ENCODE measurements around the gene CCDC136.

DNA sequence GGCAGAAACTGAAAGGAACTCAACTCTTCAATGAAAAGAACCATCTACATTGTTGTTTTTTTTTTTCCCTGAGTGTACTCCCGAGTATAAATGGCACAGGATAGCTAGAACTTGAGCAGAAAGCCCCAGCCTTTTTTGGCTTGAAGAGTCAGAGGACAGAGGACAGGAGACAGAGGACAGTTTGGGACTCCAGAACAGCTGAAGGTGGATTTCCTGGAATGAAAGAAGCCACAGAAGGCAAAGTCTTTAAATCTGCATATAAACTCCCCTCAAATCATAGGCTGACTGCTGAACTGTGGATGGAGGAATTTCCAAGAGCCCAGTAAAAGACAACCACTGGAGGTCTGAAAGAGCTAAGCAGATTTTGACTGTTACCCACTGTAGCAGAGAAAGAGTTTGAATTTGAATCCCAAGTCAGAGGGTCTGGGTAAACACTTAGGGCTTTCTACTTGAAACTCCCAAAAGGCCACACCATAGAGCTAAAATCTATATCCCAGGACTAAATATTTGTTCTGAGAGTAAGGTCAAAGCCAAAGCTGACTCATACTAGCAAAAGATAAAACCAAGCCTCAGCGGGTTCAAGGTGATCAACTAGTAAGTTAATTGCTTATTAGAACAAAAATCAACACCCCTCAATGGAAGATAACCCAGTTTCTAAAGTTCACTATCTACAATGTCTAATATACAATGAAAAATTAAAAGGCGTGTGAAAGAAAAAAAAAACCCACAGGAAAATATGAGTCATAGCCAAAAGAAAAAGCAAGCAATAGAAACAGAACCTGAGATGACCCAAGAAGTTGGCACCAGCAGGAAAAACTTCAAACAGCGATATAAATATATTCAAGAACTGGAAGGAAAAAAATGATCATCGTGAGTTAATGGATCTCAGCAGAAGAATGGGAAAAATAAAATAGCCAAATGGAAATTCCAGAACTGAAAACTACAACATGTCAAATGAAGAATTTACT, 14.3 kb upstream of the CCDC136 start:
- no peak for TF ChIP-seq CTCF (IDR thresholded peaks at IDR 0.05 in 8 of 11, conservative IDR thresholded peaks at IDR 0.05 in 3 of 11)
- TF ChIP-seq POLR2A (IDR thresholded peaks at IDR 0.05): no peak
- TF ChIP-seq POLR2AphosphoS5 (IDR thresholded peaks at IDR 0.05): no peak
